Hepatocyte (in vitro differentiated cells): Measurements from ENCODE around the gene ORC3.

Source experiments
- EZH2 ChIP-seq: fragments of 200-600 bp; sonication (generic); IDR thresholded peaks from 2 replicates; pipeline ENCODE4 v1.6.1; 2016; ENCODE audit warnings: antibody characterized with exemption, mild to moderate bottlenecking, borderline replicate concordance
- TF ChIP-seq, protein P1 (sequence below): fragments of 200-600 bp; sonication (generic); IDR thresholded peaks from 2 replicates; pipeline ENCODE4 v1.5.1; 2016; ENCODE audit warnings: antibody characterized with exemption, mild to moderate bottlenecking; ENCODE audit not compliant: poor library complexity

DNA sequence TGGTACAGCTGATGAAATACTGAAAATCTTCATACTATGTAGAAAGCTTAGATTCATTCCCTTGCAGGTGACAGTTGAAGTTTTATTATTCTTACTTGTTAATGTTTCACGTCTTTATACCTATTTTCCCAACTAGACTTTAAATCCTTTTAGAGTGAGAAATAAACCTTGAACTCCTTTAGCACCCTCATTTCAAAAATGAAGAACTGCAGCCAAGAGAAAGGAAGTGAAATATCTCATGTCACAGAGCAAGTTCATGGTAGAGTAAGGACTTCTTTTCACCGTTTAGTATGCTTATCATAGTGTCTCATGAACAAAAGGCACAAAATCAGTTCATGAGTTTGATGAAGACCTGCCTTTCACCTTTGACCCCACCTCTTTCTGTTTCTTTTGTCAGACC, 38.5 kb downstream of the ORC3 start:
- TF ChIP-seq, protein P1, sequence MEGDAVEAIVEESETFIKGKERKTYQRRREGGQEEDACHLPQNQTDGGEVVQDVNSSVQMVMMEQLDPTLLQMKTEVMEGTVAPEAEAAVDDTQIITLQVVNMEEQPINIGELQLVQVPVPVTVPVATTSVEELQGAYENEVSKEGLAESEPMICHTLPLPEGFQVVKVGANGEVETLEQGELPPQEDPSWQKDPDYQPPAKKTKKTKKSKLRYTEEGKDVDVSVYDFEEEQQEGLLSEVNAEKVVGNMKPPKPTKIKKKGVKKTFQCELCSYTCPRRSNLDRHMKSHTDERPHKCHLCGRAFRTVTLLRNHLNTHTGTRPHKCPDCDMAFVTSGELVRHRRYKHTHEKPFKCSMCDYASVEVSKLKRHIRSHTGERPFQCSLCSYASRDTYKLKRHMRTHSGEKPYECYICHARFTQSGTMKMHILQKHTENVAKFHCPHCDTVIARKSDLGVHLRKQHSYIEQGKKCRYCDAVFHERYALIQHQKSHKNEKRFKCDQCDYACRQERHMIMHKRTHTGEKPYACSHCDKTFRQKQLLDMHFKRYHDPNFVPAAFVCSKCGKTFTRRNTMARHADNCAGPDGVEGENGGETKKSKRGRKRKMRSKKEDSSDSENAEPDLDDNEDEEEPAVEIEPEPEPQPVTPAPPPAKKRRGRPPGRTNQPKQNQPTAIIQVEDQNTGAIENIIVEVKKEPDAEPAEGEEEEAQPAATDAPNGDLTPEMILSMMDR, result no peak
- TF ChIP-seq EZH2, result no peak
